DND-41 (cell line): Measurements from ENCODE around the gene IQGAP3.

Experiments used
- CTCF ChIP-seq: IDR thresholded peaks from 2 replicates; pipeline ENCODE4 v1.5.1; 2012; ENCODE audit warnings: borderline replicate concordance, low read length, moderate library complexity, mild to moderate bottlenecking; ENCODE audit not compliant: poor library complexity, severe bottlenecking; ENCODE audit errors: extremely low read depth
- EZH2 ChIP-seq: IDR thresholded peaks from 3 replicates; pipeline ENCODE4 v1.6.1; 2012; ENCODE audit warnings: borderline replicate concordance, low read depth, mild to moderate bottlenecking, moderate library complexity, low read length, inconsistent platforms; ENCODE audit not compliant: severe bottlenecking

- TF ChIP-seq CTCF (no peak), EZH2 (no peak)
Measured at GRCh38 chr1:156601122-156601830, 28.9 kb upstream of the IQGAP3 start, which contains the start of gene GPATCH4.
